Activated T-cell treated with anti-CD3 and anti-CD28 coated beads, Interleukin-2, amount 50 U/mL, for 72 hours (primary cell): Measurements from ENCODE around the gene ZNF318. TPM values are rescaled to one million over a fixed set of nuclear protein-coding genes. Genes with fewer than 3 reads are reported as not detected.
A peak's percentile ranks its signal among the peaks of the same experiment; 100 is the strongest.
"Not testable (repeated sequence)": the region's sequence is repeated elsewhere in the genome, so short reads cannot be mapped to it uniquely, and the experiment has no call there.

Experiments used
- ATAC-seq, 2 donors: fragments of 150-1000 bp; cut with Tn5 transposase; replicated peaks in 1 of 2; 2 replicates each; pipeline ENCODE4 v1.10.0; 2021; ENCODE audit warnings: moderate library complexity in 2 of 2, mild to moderate bottlenecking in 1 of 2
- DNase-seq, 2 donors: peaks; one replicate each; pipeline ENCODE4 v3.0.0; 2021 to 2022; ENCODE audit warnings: mixed read lengths in 1 of 2
- H3K27ac Mint-ChIP-seq: one replicate; pipeline ENCODE4 v1.8.0; 2022; ENCODE audit warnings: mild to moderate bottlenecking, moderate library complexity, mixed read lengths
- H3K27me3 Mint-ChIP-seq: one replicate; pipeline ENCODE4 v1.8.0; 2022; ENCODE audit warnings: low read depth, mixed read lengths
- H3K36me3 Mint-ChIP-seq, 2 donors: one replicate each; pipeline ENCODE4 v1.8.0; 2022; ENCODE audit warnings: mixed read lengths in 2 of 2, mild to moderate bottlenecking in 1 of 2; ENCODE audit not compliant: insufficient read depth in 2 of 2
- H3K4me1 Mint-ChIP-seq: one replicate; pipeline ENCODE4 v1.8.0; 2022; ENCODE audit warnings: low read depth, mixed read lengths
- H3K4me3 Mint-ChIP-seq, 2 donors: one replicate each; pipeline ENCODE4 v1.8.0; 2022; ENCODE audit warnings: mild to moderate bottlenecking in 2 of 2, mixed read lengths in 2 of 2, moderate library complexity in 2 of 2
- H3K9me3 Mint-ChIP-seq, 2 donors: one replicate each; pipeline ENCODE4 v1.8.0; 2022; ENCODE audit warnings: mixed read lengths in 2 of 2
- total RNA-seq, 2 donors: library from RNA; stranded (reverse); gene quantifications; one replicate each; pipeline ENCODE4 v1.2.3, GENCODE V29; 2022

ZNF318 gene
- total RNA-seq, 2 donors from 2014 or later: 14.4 to 14.5 TPM

DNA sequence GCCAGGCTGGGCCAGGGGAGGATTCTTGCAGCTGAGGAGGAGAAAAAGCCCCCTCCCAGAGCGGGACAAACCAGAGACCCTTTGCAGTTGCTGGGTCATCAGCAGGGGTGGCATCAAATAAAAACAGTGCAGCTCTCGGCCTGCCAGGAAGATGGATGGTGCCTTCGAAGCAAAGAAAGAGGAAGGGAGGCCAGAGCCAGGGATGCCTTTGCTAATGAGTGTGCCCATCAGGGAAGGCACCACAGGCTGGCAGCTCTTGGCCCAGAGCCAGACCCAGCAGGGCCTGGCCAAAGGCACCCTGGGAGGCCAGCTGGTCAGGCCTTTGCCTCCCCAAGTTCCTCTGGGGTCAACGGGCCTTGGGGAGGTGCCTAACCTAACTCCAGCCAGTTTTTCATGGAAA is 26.3 kb upstream of the ZNF318 start:
- no peak for ATAC-seq
- no peak overlapping the region for H3K27ac Mint-ChIP-seq
- peaks cover 39% of the 10 kb centered on the region for H3K27me3 Mint-ChIP-seq

DNA sequence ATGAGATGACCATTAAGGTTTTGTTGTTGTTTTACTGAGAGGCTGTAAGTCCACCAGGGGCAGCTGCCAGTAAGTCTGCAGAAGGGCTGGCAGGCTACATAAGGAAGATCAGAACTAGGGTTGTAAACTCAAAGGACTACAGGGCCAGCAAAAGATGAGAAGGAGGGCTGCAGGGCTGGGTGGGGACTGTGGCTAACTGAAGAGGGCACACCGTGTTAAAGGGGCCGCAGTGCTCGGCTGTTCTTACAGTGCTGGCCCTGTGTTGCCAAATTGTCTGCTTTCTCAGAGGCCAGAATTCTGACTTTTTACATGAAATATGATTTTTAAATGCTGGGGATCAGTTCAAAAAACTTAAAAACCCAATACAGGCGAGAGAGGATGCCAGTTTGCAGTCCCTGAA is 25.5 kb upstream of the ZNF318 start:
- H3K27ac Mint-ChIP-seq: no peak overlapping the region
- peaks cover 47% of the 10 kb centered on the region for H3K27me3 Mint-ChIP-seq
- H3K4me1 Mint-ChIP-seq: peaks cover 28% of the 10 kb centered on the region
- DNase-seq (no peak), ATAC-seq (no peak)
- no peaks in the 10 kb centered on the region for H3K36me3 Mint-ChIP-seq
- no peaks in the 10 kb centered on the region for H3K9me3 Mint-ChIP-seq
- H3K4me3 Mint-ChIP-seq: no peak overlapping the region

More for the DNA sequence above, 26.3 kb upstream of the ZNF318 start:
- Mint-ChIP-seq H3K36me3 (no peaks in the 10 kb centered on the region), H3K9me3 (no peaks in the 10 kb centered on the region), H3K4me3 (no peak overlapping the region), H3K4me1 (peaks cover 26% of the 10 kb centered on the region)
- no peak for DNase-seq

DNA sequence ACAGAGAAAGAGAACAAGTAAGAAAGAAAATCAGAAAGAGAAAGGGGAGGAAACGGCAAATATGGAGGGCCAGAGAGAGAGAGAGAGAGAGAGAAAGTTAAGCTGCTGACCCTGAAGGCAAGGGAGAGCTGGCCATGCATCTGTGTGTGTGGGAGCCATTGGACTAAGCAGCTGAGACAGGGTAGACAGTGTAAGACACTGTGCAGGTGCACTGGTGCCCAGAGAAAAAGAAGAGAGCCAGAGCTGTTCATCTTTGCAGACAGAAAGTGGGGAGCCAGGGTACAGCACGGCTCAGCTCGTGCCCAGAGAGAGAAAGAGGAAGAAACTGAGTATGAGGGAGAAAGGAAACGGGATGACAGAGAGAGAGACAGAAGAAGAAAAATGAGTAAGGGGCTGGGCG is 24.2 kb upstream of the ZNF318 start:
- DNase-seq (no peak), ATAC-seq (no peak)
- Mint-ChIP-seq H3K36me3 (no peaks in the 10 kb centered on the region), H3K27me3 (peaks cover 48% of the 10 kb centered on the region), H3K4me3 (no peak overlapping the region), H3K9me3 (no peaks in the 10 kb centered on the region), H3K4me1 (peaks cover 28% of the 10 kb centered on the region), H3K27ac (no peak overlapping the region)

DNA sequence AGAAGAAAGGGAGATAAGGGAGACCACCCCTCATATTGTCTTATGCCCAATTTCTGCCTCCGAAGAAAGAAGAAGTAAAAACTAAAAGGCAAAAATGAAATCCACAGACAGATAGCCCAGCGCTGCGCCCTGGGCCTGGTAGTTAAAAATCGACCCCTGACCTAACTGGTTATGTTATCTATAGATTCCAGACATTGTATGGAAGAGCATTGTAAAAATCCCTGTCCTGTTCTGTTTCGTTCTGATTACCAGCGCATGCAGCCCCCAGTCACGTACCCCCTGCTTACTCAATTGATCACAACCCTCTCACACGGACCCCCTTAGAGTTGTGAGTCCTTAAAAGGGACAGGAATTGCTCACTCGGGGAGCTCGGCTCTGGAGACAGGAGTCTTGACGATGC is 23.7 kb upstream of the ZNF318 start:
- peaks cover 28% of the 10 kb centered on the region for H3K4me1 Mint-ChIP-seq

DNA sequence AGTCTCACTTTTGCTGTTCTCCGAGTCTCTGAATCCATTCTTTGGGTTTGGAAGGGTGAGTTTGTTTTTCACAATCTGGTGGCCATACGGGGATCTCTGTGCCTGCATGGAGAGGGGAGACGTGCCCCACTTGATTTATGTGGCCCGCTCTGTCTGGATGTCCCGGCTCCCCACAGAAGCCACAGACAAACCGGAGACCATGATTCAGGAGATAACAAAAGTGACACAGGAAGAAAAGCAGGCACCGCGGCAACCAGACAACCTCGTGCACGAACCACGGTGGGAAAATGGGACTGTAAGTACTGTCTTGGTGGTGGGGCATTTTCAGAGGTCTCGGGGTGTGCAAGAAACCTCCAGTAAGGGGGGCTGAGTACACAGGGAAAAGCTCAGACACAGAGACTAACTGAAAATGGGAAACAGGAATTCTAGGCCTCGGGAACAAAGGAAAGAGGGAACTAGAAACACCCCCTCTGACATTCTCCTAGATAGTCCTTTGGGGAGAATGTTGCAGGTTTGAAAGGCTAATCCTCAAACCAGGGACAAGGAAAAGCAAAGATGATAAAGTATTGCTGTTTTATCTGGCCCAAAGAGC is 22.1 kb upstream of the ZNF318 start:
- DNase-seq (peak; percentile 29 to 42), ATAC-seq (peak; percentile 58 to 62)
- no peak overlapping the region for H3K27ac Mint-ChIP-seq
- H3K9me3 Mint-ChIP-seq: no peaks in the 10 kb centered on the region
- H3K4me3 Mint-ChIP-seq: peak overlapping the region; percentile 56 to 80
- H3K36me3 Mint-ChIP-seq: no peaks in the 10 kb centered on the region
- peaks cover 48% of the 10 kb centered on the region for H3K27me3 Mint-ChIP-seq
- peaks cover 30% of the 10 kb centered on the region for H3K4me1 Mint-ChIP-seq

More for the DNA sequence above, 23.7 kb upstream of the ZNF318 start:
- DNase-seq, H3K9me3 Mint-ChIP-seq, H3K27ac Mint-ChIP-seq, ATAC-seq, H3K36me3 Mint-ChIP-seq, H3K4me3 Mint-ChIP-seq: not testable (repeated sequence)
- peaks cover 48% of the 10 kb centered on the region for H3K27me3 Mint-ChIP-seq

DNA sequence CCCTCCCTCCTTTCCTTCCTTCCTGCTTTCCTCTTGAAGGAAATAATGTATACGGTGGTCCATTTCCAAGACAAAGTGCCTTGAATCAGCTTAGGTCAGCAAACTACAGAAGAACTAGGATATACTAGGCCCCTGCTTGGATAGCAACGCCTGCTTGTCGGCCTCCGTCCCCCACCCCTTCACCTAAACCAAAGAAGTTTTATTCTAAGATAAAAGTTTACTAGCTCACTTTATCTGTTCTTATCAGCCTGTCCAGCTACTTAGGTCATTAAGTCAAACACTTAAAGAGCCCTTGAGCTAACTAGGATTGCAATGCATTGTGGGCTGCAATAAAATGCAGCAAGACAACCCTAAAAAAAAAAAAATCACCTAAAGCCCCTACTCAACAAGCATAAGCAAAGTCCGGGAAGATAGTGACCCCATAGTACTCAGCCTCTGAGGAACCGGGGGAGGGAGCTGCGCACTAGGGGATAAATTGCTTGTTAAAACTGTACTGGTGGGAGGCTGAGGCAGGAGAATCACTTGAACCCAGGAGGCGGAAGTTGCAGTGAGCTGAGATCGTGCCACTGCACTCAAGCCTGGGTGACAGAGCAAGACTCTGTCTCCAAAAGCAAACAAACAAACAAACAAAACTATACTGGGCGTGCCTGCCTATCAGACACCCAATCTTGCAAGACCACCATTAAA is 21.4 kb upstream of the ZNF318 start:
- Mint-ChIP-seq H3K27me3 (peaks cover 48% of the 10 kb centered on the region), H3K4me3 (peak overlapping the region; percentile 56 to 80), H3K4me1 (peaks cover 35% of the 10 kb centered on the region)
- ATAC-seq, DNase-seq, H3K27ac Mint-ChIP-seq, H3K9me3 Mint-ChIP-seq, H3K36me3 Mint-ChIP-seq: not testable (repeated sequence)

DNA sequence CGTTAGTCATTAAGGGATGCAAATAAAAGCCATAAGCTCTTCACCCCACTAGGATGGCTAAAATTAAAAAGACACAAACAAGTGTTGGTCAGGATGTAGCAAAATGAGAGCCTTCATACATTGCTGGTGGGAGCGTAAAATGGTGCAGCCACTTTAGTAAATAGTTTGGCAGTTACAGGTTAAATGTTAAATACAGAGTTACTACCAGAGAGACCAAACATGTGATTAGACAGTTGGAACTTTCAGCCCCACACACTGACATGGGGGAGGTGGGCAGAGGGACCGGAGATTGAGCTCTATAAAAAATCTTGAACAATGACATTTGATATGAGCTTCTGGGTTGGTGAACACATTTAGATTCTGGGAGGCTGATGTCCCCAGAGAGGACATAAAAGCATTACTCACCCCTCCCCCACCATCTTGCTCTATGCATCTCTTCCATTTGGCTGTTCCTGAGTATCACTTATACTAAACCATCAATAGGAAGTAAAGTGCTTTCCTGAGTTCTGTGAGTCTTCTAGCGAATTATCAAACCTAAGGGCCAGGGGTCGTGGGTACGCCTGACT is 20.4 kb upstream of the ZNF318 start:
- no peak overlapping the region for H3K27ac Mint-ChIP-seq
- H3K4me3 Mint-ChIP-seq: no peak overlapping the region
- ATAC-seq (no peak), DNase-seq (no peak)
- H3K4me1 Mint-ChIP-seq: peaks cover 35% of the 10 kb centered on the region
- no peaks in the 10 kb centered on the region for H3K9me3 Mint-ChIP-seq
- peaks cover 0 to 1% of the 10 kb centered on the region in 2 donors for H3K36me3 Mint-ChIP-seq
- H3K27me3 Mint-ChIP-seq: peaks cover 48% of the 10 kb centered on the region

- Mint-ChIP-seq H3K4me1 (peaks cover 41% of the 10 kb centered on the region), H3K9me3 (no peaks in the 10 kb centered on the region), H3K4me3 (no peak overlapping the region), H3K36me3 (peaks cover 0 to 1% of the 10 kb centered on the region in 2 donors), H3K27ac (no peak overlapping the region), H3K27me3 (peaks cover 21% of the 10 kb centered on the region)
- no peak for ATAC-seq
- DNase-seq: no peak
Observed at GRCh38 chr6:43386492-43386891, 17.0 kb upstream of the ZNF318 start.

- H3K27me3 Mint-ChIP-seq: peaks cover 13% of the 10 kb centered on the region
- H3K36me3 Mint-ChIP-seq: peaks cover 0 to 1% of the 10 kb centered on the region in 2 donors
- ATAC-seq (no peak), DNase-seq (no peak)
- H3K27ac Mint-ChIP-seq: peak overlapping the region; percentile 68
- H3K4me3 Mint-ChIP-seq: peak overlapping the region; percentile 34 to 73
- H3K9me3 Mint-ChIP-seq: no peaks in the 10 kb centered on the region
- H3K4me1 Mint-ChIP-seq: peaks cover 32% of the 10 kb centered on the region
Observed at GRCh38 chr6:43383021-43383667, 13.7 kb upstream of the ZNF318 start.

GRCh38 chr6:43380858-43381257 is 11.4 kb upstream of the ZNF318 start:
- ATAC-seq, DNase-seq, H3K36me3 Mint-ChIP-seq, H3K4me3 Mint-ChIP-seq, H3K27ac Mint-ChIP-seq, H3K9me3 Mint-ChIP-seq: not testable (repeated sequence)
- H3K4me1 Mint-ChIP-seq: peaks cover 45% of the 10 kb centered on the region
- peaks cover 13% of the 10 kb centered on the region for H3K27me3 Mint-ChIP-seq

DNA sequence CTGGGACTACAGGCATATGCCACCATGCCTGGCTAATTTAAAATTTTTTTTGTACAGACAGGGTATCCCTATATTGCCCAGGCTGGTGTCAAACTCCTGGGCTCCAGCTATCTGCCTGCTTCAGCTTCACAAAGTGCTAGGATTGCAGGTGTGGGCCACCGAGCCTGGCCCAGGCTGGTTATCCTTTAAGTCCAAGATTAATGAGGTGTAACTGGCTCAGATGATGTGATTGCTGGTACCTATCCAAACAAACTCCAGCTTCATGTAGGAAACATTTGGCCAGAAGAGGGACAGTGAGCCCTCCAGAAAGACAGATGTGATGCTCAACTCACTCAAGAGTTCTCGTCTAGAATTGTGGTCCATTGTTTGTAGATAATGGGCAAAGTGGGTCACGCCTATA is 9.2 kb upstream of the ZNF318 start:
- Mint-ChIP-seq H3K4me1 (peaks cover 40% of the 10 kb centered on the region), H3K27me3 (peaks cover 13% of the 10 kb centered on the region), H3K4me3 (no peak overlapping the region), H3K9me3 (no peaks in the 10 kb centered on the region), H3K36me3 (no peaks in the 10 kb centered on the region), H3K27ac (no peak overlapping the region)
- ATAC-seq (no peak), DNase-seq (no peak)

- DNase-seq (no peak), ATAC-seq (no peak)
- no peaks in the 10 kb centered on the region for H3K9me3 Mint-ChIP-seq
- H3K36me3 Mint-ChIP-seq: no peaks in the 10 kb centered on the region
- no peak overlapping the region for H3K27ac Mint-ChIP-seq
- no peak overlapping the region for H3K4me3 Mint-ChIP-seq
- peaks cover 13% of the 10 kb centered on the region for H3K27me3 Mint-ChIP-seq
- peaks cover 33% of the 10 kb centered on the region for H3K4me1 Mint-ChIP-seq
Observed at GRCh38 chr6:43377710-43378229, 8.3 kb upstream of the ZNF318 start.

GRCh38 chr6:43376551-43376981 is 7.1 kb upstream of the ZNF318 start:
- H3K4me3 Mint-ChIP-seq: peak overlapping the region; percentile 22 to 53
- DNase-seq (peak; percentile 48 to 60), ATAC-seq (peak; percentile 91 to 93)
- no peak overlapping the region for H3K27ac Mint-ChIP-seq
- peaks cover 37% of the 10 kb centered on the region for H3K4me1 Mint-ChIP-seq
- no peaks in the 10 kb centered on the region for H3K36me3 Mint-ChIP-seq
- H3K9me3 Mint-ChIP-seq: no peaks in the 10 kb centered on the region
- H3K27me3 Mint-ChIP-seq: peaks cover 10% of the 10 kb centered on the region
